HL-60 (cell line): ENCODE results near the gene HECW1.

Experiments
- CTCF ChIP-seq: IDR thresholded peaks from one replicate; pipeline ENCODE4 v1.5.1; 2011; ENCODE audit warnings: low read length, control low read depth, inconsistent platforms; ENCODE audit not compliant: insufficient read depth
- GABPA ChIP-seq: IDR thresholded peaks from 2 replicates; pipeline ENCODE4 v1.6.1; 2012; ENCODE audit warnings: low read depth
- POLR2AphosphoS5 ChIP-seq: IDR thresholded peaks from 2 replicates; pipeline ENCODE4 v1.6.1; 2012; ENCODE audit warnings: low read depth
- REST ChIP-seq: IDR thresholded peaks from 2 replicates; pipeline ENCODE4 v1.6.1; 2012; ENCODE audit warnings: low read depth; ENCODE audit not compliant: insufficient replicate concordance
- SPI1 ChIP-seq: IDR thresholded peaks from 2 replicates; pipeline ENCODE4 v1.6.1; 2012; ENCODE audit warnings: low read depth, mild to moderate bottlenecking, borderline replicate concordance

- TF ChIP-seq CTCF, result no peak
- no peak for TF ChIP-seq GABPA
- TF ChIP-seq REST, result no peak
- TF ChIP-seq POLR2AphosphoS5, result no peak
- no peak for TF ChIP-seq SPI1
These were observed 355.0 kb downstream of the HECW1 start for GRCh38 chr7:43467406-43467805.
